Non-pigmented ciliary epithelial cell (primary cell): ENCODE results near the gene FOXN1.

Experiments
- DNase-seq: peaks from one replicate; pipeline ENCODE4 v3.0.0-alpha.2; 2010; ENCODE audit warnings: low read depth

The FOXN1 gene

GRCh38 chr17:28478712-28479615 lies 27.2 kb upstream of the FOXN1 start:
- no peak for DNase-seq

GRCh38 chr17:28480278-28480677 lies 25.9 kb upstream of the FOXN1 start:
- no peak for DNase-seq

GRCh38 chr17:28480799-28481571 lies 25.2 kb upstream of the FOXN1 start:
- DNase-seq: no peak

- DNase-seq: no peak
These were observed 23.5 kb upstream of the FOXN1 start for GRCh38 chr17:28482551-28483199.

GRCh38 chr17:28484296-28484695 lies 21.9 kb upstream of the FOXN1 start:
- DNase-seq: no peak

- DNase-seq: no peak
These were observed 21.1 kb upstream of the FOXN1 start for GRCh38 chr17:28485049-28485448.

- no peak for DNase-seq
These were observed 18.1 kb upstream of the FOXN1 start for GRCh38 chr17:28487881-28488532.

- no peak for DNase-seq
These were observed 17.4 kb upstream of the FOXN1 start for GRCh38 chr17:28488533-28489276.

- no peak for DNase-seq
These were observed 14.9 kb upstream of the FOXN1 start for GRCh38 chr17:28491286-28491685.

GRCh38 chr17:28491860-28492259 lies 14.3 kb upstream of the FOXN1 start:
- DNase-seq: no peak

- no peak for DNase-seq
These were observed 13.5 kb upstream of the FOXN1 start for GRCh38 chr17:28492352-28493310.

GRCh38 chr17:28493460-28493859 lies 12.7 kb upstream of the FOXN1 start:
- DNase-seq: no peak

- DNase-seq: no peak
These were observed 11.5 kb upstream of the FOXN1 start for GRCh38 chr17:28494445-28495188.

GRCh38 chr17:28495635-28496034 lies 10.5 kb upstream of the FOXN1 start:
- DNase-seq: no peak

- DNase-seq: no peak
These were observed 8.2 kb upstream of the FOXN1 start for GRCh38 chr17:28497931-28498330.

GRCh38 chr17:28498652-28499363 lies 7.3 kb upstream of the FOXN1 start:
- DNase-seq: no peak

- no peak for DNase-seq
These were observed 6.8 kb upstream of the FOXN1 start for GRCh38 chr17:28499364-28499664.

GRCh38 chr17:28499684-28500357 lies 6.3 kb upstream of the FOXN1 start:
- DNase-seq: no peak
